ENCODE measurements around the gene ARHGDIG.

The ARHGDIG gene

GRCh38 chr16:280005-280460 lies 358 bp upstream of the ARHGDIG start:
- DNase-seq (ENCODE audit: low read depth), result no peak
- TF ChIP-seq CTCF (conservative IDR thresholded peaks at IDR 0.05; ENCODE audit: control insufficient read depth, insufficient read depth, low read depth, low read length), result no peak
- H3K4me3 ChIP-seq (ENCODE audit: control insufficient read depth, low read depth, low read length), result no peak overlapping the region

GRCh38 chr16:280991-281659 lies 734 bp downstream of the ARHGDIG start:
- no peak for TF ChIP-seq CTCF (conservative IDR thresholded peaks at IDR 0.05; ENCODE audit: control insufficient read depth, insufficient read depth, low read depth, low read length)
- no peak for DNase-seq (ENCODE audit: low read depth)
- H3K4me3 ChIP-seq (ENCODE audit: control insufficient read depth, low read depth, low read length), result no peak overlapping the region

GRCh38 chr16:281660-282255 lies 1.4 kb downstream of the ARHGDIG start:
- no peak for DNase-seq (ENCODE audit: low read depth)
- no peak overlapping the region for H3K4me3 ChIP-seq (ENCODE audit: control insufficient read depth, low read depth, low read length)
- no peak for TF ChIP-seq CTCF (conservative IDR thresholded peaks at IDR 0.05; ENCODE audit: control insufficient read depth, insufficient read depth, low read depth, low read length)

DNA sequence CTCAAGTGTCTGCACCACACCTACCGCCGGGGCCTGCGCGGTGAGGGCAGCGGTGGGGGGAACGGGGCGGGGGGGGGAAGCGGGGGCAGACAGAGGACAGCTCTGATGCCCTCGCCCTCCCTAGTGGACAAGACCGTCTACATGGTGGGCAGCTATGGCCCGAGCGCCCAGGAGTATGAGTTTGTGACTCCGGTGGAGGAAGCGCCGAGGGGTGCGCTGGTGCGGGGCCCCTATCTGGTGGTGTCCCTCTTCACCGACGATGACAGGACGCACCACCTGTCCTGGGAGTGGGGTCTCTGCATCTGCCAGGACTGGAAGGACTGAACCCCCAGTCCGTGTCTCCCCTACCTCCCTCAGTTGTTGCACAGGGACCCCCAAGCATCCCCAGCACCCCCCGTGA lies 2.1 kb downstream of the ARHGDIG start:
- TF ChIP-seq CTCF (conservative IDR thresholded peaks at IDR 0.05; ENCODE audit: control insufficient read depth, insufficient read depth, low read depth, low read length), result no peak
- H3K4me3 ChIP-seq (ENCODE audit: control insufficient read depth, low read depth, low read length), result no peak overlapping the region
- no peak for DNase-seq (ENCODE audit: low read depth)

- no peak for DNase-seq (ENCODE audit: low read depth)
- H3K4me3 ChIP-seq (ENCODE audit: control insufficient read depth, low read depth, low read length), result no peak within 1 kb of the TSS
- TF ChIP-seq CTCF (conservative IDR thresholded peaks at IDR 0.05; ENCODE audit: control insufficient read depth, insufficient read depth, low read depth, low read length), result no peak
These were observed 2.8 kb downstream of the ARHGDIG start, which contains the start of gene PDIA2 for GRCh38 chr16:283033-283805. Gene PDIA2, plus strand, starts transcription at chr16:283164. Its CDS starts 6 bp downstream, at chr16:283170.

DNA sequence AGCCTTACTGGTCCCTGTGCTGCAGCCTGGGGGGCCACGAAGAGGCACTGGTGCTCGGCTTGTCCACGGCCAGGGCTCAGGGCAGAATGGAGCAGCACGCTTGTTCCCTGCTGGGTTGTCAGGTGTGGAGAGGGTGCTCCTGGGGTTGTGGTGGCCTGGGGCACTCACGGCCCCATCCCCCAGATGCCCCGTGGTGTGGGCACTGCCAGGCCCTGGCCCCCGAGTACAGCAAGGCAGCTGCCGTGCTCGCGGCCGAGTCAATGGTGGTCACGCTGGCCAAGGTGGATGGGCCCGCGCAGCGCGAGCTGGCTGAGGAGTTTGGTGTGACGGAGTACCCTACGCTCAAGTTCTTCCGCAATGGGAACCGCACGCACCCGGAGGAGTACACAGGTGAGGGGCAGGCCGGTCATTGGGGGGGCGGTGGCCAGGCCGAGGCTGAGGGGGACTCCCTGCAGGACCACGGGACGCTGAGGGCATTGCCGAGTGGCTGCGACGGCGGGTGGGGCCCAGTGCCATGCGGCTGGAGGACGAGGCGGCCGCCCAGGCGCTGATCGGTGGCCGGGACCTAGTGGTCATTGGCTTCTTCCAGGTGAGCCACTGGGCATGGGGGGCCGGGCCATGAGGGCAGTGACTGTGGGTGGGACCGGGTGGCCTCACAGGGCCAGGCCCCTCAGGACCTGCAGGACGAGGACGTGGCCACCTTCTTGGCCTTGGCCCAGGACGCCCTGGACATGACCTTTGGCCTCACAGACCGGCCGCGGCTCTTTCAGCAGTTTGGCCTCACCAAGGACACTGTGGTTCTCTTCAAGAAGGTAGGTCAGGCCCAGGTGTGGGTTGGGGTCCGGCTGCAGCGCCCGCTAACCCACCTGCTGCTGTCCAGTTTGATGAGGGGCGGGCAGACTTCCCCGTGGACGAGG lies 4.1 kb downstream of the ARHGDIG start:
- no peak for TF ChIP-seq CTCF (conservative IDR thresholded peaks at IDR 0.05; ENCODE audit: control insufficient read depth, insufficient read depth, low read depth, low read length)
- no peak for DNase-seq (ENCODE audit: low read depth)
- no peak overlapping the region for H3K4me3 ChIP-seq (ENCODE audit: control insufficient read depth, low read depth, low read length)

Measured in fibroblast of mammary gland (primary cell).